ENCODE results near the gene MARVELD3. TPM values are rescaled to one million over a fixed set of nuclear protein-coding genes. Genes with fewer than 3 reads are reported as not detected.

MARVELD3 gene
- total and polyA plus RNA-seq, 2 donors (not counting 1 experiment from before 2014, with no cell fraction given) = not detected

DNA sequence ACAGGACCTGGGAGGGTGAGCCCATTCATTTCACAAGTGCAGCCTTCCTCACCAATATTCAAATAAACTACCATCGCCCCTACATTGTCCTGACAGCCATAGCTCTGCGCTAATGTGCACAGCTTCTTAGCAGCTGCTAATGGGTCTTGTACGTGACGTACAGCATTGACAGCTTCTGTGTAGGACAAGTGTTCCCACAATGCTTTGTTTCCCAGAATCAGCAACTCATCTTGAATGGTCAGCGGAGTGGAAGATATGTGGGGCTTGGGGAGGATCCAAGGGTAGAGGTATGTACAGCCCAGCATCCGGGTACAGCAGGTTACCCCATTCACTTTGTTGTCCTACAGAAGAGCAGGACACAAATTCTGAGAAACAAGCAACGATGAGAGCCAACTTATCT lies 23.7 kb downstream of the MARVELD3 start:
- Histone ChIP-seq H2AFZ (ENCODE audit: insufficient read depth, low read depth, low read length, poor library complexity, severe bottlenecking) (no peak overlapping the region), H3K4me1 (ENCODE audit: control insufficient read depth in 2 of 2, insufficient read depth in 2 of 2, low read length in 2 of 2) (no peaks in the 10 kb centered on the region), H3K9ac (ENCODE audit: low read length) (no peak overlapping the region), H3K36me3 (replicated peaks in 1 of 2; ENCODE audit: control extremely low read depth in 1 of 2, control insufficient read depth in 1 of 2, extremely low read depth in 1 of 2, insufficient read depth in 2 of 2, low read length in 1 of 2) (peaks cover 12 to 48% of the 10 kb centered on the region in 2 experiments), H3K4me2 (replicated peaks; ENCODE audit: low read depth, low read length, poor library complexity, severe bottlenecking) (no peak overlapping the region), H3K27me3 (replicated peaks in 1 of 4; ENCODE audit: control extremely low read depth in 1 of 4, control insufficient read depth in 3 of 4, insufficient read depth in 4 of 4, low read length in 3 of 4) (no peaks in the 10 kb centered on the region), H3K79me2 (ENCODE audit: control insufficient read depth, insufficient read depth, low read length) (no peaks in the 10 kb centered on the region), H3K27ac (ENCODE audit: low read length in 2 of 2) (no peak overlapping the region), H4K20me1 (ENCODE audit: control insufficient read depth, insufficient read depth, low read length, poor library complexity, severe bottlenecking) (no peaks in the 10 kb centered on the region), H3K4me3 (ENCODE audit: control extremely low read depth in 1 of 5, extremely low read depth in 1 of 5, insufficient read depth in 1 of 5, low read depth in 2 of 5, low read length in 4 of 5) (no peak overlapping the region), H3K9me3 (ENCODE audit: control extremely low read depth in 1 of 3, control insufficient read depth in 2 of 3, insufficient read depth in 1 of 3, low read length in 2 of 3) (no peaks in the 10 kb centered on the region)
- TF ChIP-seq, protein P1, sequence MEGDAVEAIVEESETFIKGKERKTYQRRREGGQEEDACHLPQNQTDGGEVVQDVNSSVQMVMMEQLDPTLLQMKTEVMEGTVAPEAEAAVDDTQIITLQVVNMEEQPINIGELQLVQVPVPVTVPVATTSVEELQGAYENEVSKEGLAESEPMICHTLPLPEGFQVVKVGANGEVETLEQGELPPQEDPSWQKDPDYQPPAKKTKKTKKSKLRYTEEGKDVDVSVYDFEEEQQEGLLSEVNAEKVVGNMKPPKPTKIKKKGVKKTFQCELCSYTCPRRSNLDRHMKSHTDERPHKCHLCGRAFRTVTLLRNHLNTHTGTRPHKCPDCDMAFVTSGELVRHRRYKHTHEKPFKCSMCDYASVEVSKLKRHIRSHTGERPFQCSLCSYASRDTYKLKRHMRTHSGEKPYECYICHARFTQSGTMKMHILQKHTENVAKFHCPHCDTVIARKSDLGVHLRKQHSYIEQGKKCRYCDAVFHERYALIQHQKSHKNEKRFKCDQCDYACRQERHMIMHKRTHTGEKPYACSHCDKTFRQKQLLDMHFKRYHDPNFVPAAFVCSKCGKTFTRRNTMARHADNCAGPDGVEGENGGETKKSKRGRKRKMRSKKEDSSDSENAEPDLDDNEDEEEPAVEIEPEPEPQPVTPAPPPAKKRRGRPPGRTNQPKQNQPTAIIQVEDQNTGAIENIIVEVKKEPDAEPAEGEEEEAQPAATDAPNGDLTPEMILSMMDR (IDR thresholded peaks at IDR 0.05) = no peak
- no peak for TF ChIP-seq EZH2 (IDR thresholded peaks at IDR 0.05; ENCODE audit: borderline replicate concordance, insufficient read depth, low read depth, low read length, poor library complexity, severe bottlenecking)
- ATAC-seq (ENCODE audit: low read depth) (no peak), DNase-seq (no peak)
- CTCF ChIA-PET = no interaction called here
- Mint-ChIP-seq H3K27ac (no peak overlapping the region), H3K9me3 (ENCODE audit: insufficient read depth) (no peaks in the 10 kb centered on the region), H3K4me3 (no peak overlapping the region), H3K4me1 (no peaks in the 10 kb centered on the region), H3K27me3 (no peaks in the 10 kb centered on the region)
- WGBS (ENCODE audit: insufficient coverage) = 96% methylated on average over 5 of the region's 7 CpGs
- intact Hi-C loops (cut with micrococcal nuclease) = no loop called here
- POLR2A ChIA-PET = no interaction called here

DNA sequence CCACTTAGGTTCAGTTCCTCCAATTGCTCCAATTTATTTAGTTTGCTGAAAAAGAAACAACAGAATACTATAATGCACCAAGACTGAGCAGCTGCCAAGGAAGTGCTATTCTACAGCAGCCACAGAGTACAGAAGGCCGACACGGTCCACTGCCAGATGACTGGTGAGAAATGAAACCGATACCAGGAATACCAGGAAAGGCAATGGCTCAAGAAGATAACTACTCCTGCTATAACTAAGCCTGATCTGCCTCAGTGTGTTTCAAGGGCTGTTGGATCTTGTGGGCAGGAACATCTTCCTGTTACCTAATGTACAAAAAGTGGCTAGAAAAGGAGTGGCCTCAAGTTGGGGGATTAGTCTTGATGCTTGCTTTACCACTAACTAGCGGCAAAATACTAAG lies 32.8 kb downstream of the MARVELD3 start:
- WGBS (ENCODE audit: insufficient coverage) = no CpG with 5 or more reads among the region's 4 CpGs
- Histone ChIP-seq H3K27ac (ENCODE audit: low read length in 2 of 2) (no peak overlapping the region), H3K4me1 (ENCODE audit: control insufficient read depth in 2 of 2, insufficient read depth in 2 of 2, low read length in 2 of 2) (peaks cover 0 to 3% of the 10 kb centered on the region in 2 donors), H3K4me3 (ENCODE audit: control extremely low read depth in 1 of 5, extremely low read depth in 1 of 5, insufficient read depth in 1 of 5, low read depth in 2 of 5, low read length in 4 of 5) (no peak overlapping the region), H4K20me1 (ENCODE audit: control insufficient read depth, insufficient read depth, low read length, poor library complexity, severe bottlenecking) (no peaks in the 10 kb centered on the region), H3K79me2 (ENCODE audit: control insufficient read depth, insufficient read depth, low read length) (no peaks in the 10 kb centered on the region), H3K4me2 (replicated peaks; ENCODE audit: low read depth, low read length, poor library complexity, severe bottlenecking) (no peak overlapping the region), H3K27me3 (replicated peaks in 1 of 4; ENCODE audit: control extremely low read depth in 1 of 4, control insufficient read depth in 3 of 4, insufficient read depth in 4 of 4, low read length in 3 of 4) (no peaks in the 10 kb centered on the region), H3K9ac (ENCODE audit: low read length) (no peak overlapping the region), H3K9me3 (ENCODE audit: control extremely low read depth in 1 of 3, control insufficient read depth in 2 of 3, insufficient read depth in 1 of 3, low read length in 2 of 3) (no peaks in the 10 kb centered on the region), H2AFZ (ENCODE audit: insufficient read depth, low read depth, low read length, poor library complexity, severe bottlenecking) (no peak overlapping the region), H3K36me3 (replicated peaks in 1 of 2; ENCODE audit: control extremely low read depth in 1 of 2, control insufficient read depth in 1 of 2, extremely low read depth in 1 of 2, insufficient read depth in 2 of 2, low read length in 1 of 2) (peaks cover 18 to 45% of the 10 kb centered on the region in 2 experiments)
- intact Hi-C loops (cut with micrococcal nuclease) = no loop called here
- ChIA-PET POLR2A (no interaction called here), CTCF (no interaction called here)
- H3K9me3 Mint-ChIP-seq (ENCODE audit: insufficient read depth) = no peaks in the 10 kb centered on the region
- H3K4me1 Mint-ChIP-seq = peaks cover 5% of the 10 kb centered on the region
- H3K4me3 Mint-ChIP-seq = no peak overlapping the region
- TF ChIP-seq EZH2 (IDR thresholded peaks at IDR 0.05; ENCODE audit: borderline replicate concordance, insufficient read depth, low read depth, low read length, poor library complexity, severe bottlenecking) = no peak
- TF ChIP-seq, protein P1 (IDR thresholded peaks at IDR 0.05) = no peak
- no peak for ATAC-seq (ENCODE audit: low read depth)
- no peak overlapping the region for H3K27ac Mint-ChIP-seq
- DNase-seq = no peak
- H3K27me3 Mint-ChIP-seq = no peaks in the 10 kb centered on the region

Data from B cell (primary cell).